Measurements from ENCODE around the gene IL16.

Gene IL16

DNA sequence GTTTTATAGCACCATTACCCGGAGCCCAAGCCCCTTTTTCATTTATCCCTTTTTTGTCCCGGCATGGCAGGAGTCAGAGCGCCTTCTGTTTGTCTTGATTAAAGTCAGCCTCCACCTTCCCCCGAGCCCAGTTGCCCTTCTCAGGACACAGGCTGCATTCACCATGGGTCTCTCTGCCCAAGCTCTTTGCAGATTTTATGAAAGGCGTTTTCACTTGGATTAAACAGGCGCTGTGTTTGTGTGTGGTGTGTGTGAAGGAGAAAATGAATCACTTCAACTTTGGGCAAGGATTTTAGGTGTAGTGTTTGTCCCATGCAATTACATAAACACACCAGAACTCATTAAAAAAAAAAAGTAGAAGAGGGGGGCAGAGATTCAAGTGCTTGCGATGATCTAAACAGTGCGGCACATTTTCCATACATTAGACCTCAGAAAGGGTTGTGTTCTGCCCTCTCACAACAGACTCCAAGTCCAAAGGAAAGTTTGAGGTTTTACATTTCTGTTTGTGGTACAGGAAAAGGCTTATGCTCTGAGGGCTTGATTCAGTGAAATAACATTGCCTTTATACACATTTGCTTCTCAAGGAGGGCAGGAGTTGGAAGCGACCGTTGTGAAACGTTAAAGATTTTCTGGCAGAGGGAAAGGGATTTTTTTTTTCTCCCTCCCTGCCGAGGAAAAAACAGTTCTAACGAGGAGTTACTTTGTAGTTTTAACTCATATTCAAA, 14.5 kb upstream of the IL16 start:
- Histone ChIP-seq H3K9me3 (ENCODE audit: insufficient read depth, low read length, severe bottlenecking) (no peaks in the 10 kb centered on the region), H3K36me3 (ENCODE audit: insufficient read depth, low read length) (no peaks in the 10 kb centered on the region), H3K4me3 (ENCODE audit: low read depth in 1 of 2, low read length in 2 of 2) (no peak overlapping the region), H3K27me3 (ENCODE audit: insufficient read depth, low read length, poor library complexity) (peaks cover 10% of the 10 kb centered on the region), H3K27ac (ENCODE audit: low read length) (no peak overlapping the region), H4K20me1 (ENCODE audit: insufficient read depth, low read length) (no peaks in the 10 kb centered on the region), H3K79me2 (ENCODE audit: insufficient read depth, low read length) (no peaks in the 10 kb centered on the region), H3K4me2 (ENCODE audit: insufficient read depth, low read length) (no peak overlapping the region), H2AFZ (ENCODE audit: low read depth, low read length) (no peak overlapping the region), H3K9ac (ENCODE audit: low read depth, low read length) (no peak overlapping the region), H3K4me1 (ENCODE audit: insufficient read depth, low read length) (no peaks in the 10 kb centered on the region)
- ATAC-seq (ENCODE audit: insufficient read depth, low read depth), result no peak
- DNase-seq, result no peak
- TF ChIP-seq, protein P1, sequence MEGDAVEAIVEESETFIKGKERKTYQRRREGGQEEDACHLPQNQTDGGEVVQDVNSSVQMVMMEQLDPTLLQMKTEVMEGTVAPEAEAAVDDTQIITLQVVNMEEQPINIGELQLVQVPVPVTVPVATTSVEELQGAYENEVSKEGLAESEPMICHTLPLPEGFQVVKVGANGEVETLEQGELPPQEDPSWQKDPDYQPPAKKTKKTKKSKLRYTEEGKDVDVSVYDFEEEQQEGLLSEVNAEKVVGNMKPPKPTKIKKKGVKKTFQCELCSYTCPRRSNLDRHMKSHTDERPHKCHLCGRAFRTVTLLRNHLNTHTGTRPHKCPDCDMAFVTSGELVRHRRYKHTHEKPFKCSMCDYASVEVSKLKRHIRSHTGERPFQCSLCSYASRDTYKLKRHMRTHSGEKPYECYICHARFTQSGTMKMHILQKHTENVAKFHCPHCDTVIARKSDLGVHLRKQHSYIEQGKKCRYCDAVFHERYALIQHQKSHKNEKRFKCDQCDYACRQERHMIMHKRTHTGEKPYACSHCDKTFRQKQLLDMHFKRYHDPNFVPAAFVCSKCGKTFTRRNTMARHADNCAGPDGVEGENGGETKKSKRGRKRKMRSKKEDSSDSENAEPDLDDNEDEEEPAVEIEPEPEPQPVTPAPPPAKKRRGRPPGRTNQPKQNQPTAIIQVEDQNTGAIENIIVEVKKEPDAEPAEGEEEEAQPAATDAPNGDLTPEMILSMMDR (IDR thresholded peaks at IDR 0.05; ENCODE audit: borderline replicate concordance, extremely low read depth, low read length, poor library complexity, severe bottlenecking), result no peak
- TF ChIP-seq EZH2 (IDR thresholded peaks at IDR 0.05; ENCODE audit: borderline replicate concordance, low read depth, low read length, severe bottlenecking), result no peak

DNA sequence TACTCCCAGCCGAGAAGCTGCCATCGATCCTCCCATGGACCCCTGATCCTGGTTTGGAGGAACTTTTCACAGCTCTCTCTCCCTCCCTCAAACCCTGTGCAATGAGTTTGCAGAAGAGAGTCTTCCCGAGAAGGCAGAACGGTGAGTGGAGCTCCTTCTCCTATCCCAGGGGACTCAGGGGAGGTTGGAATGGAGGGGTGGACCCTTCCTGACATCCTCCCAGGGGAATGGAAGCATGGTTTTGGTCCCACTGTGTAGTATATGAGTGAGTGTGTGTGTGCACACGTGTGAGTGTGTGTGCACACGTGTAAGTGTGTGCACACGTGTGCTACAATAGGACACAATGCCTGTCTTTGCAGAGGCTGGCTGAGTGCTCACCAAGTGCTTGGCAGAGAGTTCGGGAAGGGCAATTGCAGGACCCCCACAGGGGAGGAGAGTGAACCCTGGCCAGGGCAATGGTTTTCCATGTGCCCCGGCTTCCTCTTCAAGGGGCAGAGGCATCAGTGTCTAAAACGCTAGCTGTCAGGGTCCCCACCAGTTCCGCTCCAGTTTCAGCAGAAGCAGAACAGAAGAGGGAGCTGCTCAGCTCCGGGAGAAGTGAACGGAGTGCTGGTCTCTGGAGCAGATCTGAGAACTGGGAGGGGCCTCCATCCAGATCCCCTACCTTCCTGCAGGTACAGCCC, 13.8 kb upstream of the IL16 start:
- no peak overlapping the region for H3K4me3 ChIP-seq (ENCODE audit: low read depth in 1 of 2, low read length in 2 of 2)
- no peak overlapping the region for H3K27ac ChIP-seq (ENCODE audit: low read length)
- no peak overlapping the region for H3K9ac ChIP-seq (ENCODE audit: low read depth, low read length)
- no peaks in the 10 kb centered on the region for H3K79me2 ChIP-seq (ENCODE audit: insufficient read depth, low read length)
- peaks cover 10% of the 10 kb centered on the region for H3K27me3 ChIP-seq (ENCODE audit: insufficient read depth, low read length, poor library complexity)
- no peaks in the 10 kb centered on the region for H3K4me1 ChIP-seq (ENCODE audit: insufficient read depth, low read length)
- no peaks in the 10 kb centered on the region for H4K20me1 ChIP-seq (ENCODE audit: insufficient read depth, low read length)
- no peak for TF ChIP-seq EZH2 (IDR thresholded peaks at IDR 0.05; ENCODE audit: borderline replicate concordance, low read depth, low read length, severe bottlenecking)
- TF ChIP-seq, protein P1 (IDR thresholded peaks at IDR 0.05; ENCODE audit: borderline replicate concordance, extremely low read depth, low read length, poor library complexity, severe bottlenecking), result no peak
- no peak for DNase-seq
- no peak overlapping the region for H2AFZ ChIP-seq (ENCODE audit: low read depth, low read length)
- no peak overlapping the region for H3K4me2 ChIP-seq (ENCODE audit: insufficient read depth, low read length)
- H3K36me3 ChIP-seq (ENCODE audit: insufficient read depth, low read length), result no peaks in the 10 kb centered on the region
- ATAC-seq (ENCODE audit: insufficient read depth, low read depth), result no peak
- H3K9me3 ChIP-seq (ENCODE audit: insufficient read depth, low read length, severe bottlenecking), result no peaks in the 10 kb centered on the region

DNA sequence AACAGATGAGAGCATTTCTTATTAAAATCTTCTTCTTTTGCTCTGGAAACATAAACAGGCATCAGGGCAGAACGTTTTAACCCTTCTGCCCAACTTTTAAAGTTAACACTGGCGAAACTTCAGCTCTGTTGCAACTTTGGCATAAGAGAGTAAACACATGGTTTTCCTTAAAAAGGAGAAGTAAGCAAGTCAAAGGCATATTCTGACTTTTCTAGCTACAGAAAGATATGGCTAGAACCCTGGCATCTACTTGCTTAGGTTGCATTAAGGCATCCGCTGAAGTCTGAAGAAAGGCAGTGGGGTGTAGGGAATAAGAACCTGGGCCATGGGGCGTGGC, 13.3 kb upstream of the IL16 start:
- no peaks in the 10 kb centered on the region for H3K36me3 ChIP-seq (ENCODE audit: insufficient read depth, low read length)
- peaks cover 10% of the 10 kb centered on the region for H3K27me3 ChIP-seq (ENCODE audit: insufficient read depth, low read length, poor library complexity)
- no peak for TF ChIP-seq EZH2 (IDR thresholded peaks at IDR 0.05; ENCODE audit: borderline replicate concordance, low read depth, low read length, severe bottlenecking)
- TF ChIP-seq, protein P1 (IDR thresholded peaks at IDR 0.05; ENCODE audit: borderline replicate concordance, extremely low read depth, low read length, poor library complexity, severe bottlenecking), result no peak
- no peaks in the 10 kb centered on the region for H3K9me3 ChIP-seq (ENCODE audit: insufficient read depth, low read length, severe bottlenecking)
- H3K4me2 ChIP-seq (ENCODE audit: insufficient read depth, low read length), result no peak overlapping the region
- no peaks in the 10 kb centered on the region for H4K20me1 ChIP-seq (ENCODE audit: insufficient read depth, low read length)
- H3K79me2 ChIP-seq (ENCODE audit: insufficient read depth, low read length), result no peaks in the 10 kb centered on the region
- no peak overlapping the region for H2AFZ ChIP-seq (ENCODE audit: low read depth, low read length)
- ATAC-seq (ENCODE audit: insufficient read depth, low read depth) (no peak), DNase-seq (no peak)
- H3K4me3 ChIP-seq (ENCODE audit: low read depth in 1 of 2, low read length in 2 of 2), result no peak overlapping the region
- H3K4me1 ChIP-seq (ENCODE audit: insufficient read depth, low read length), result no peaks in the 10 kb centered on the region
- H3K27ac ChIP-seq (ENCODE audit: low read length), result no peak overlapping the region
- no peak overlapping the region for H3K9ac ChIP-seq (ENCODE audit: low read depth, low read length)

Measured in DND-41 (cell line).